ENCODE data around the gene TLCD5.

TLCD5 gene

GRCh38 chr11:120307476-120307875 is 17.6 kb upstream of the TLCD5 start:
- no peak for DNase-seq (ENCODE audit: low read depth)

GRCh38 chr11:120308081-120308480 is 17.0 kb upstream of the TLCD5 start:
- no peak for DNase-seq (ENCODE audit: low read depth)

GRCh38 chr11:120310870-120311269 is 14.2 kb upstream of the TLCD5 start:
- DNase-seq (ENCODE audit: low read depth) = no peak

GRCh38 chr11:120314861-120315260 is 10.2 kb upstream of the TLCD5 start:
- no peak for DNase-seq (ENCODE audit: low read depth)

- DNase-seq (ENCODE audit: low read depth) = no peak
These were observed 8.0 kb upstream of the TLCD5 start for GRCh38 chr11:120316880-120317688.

- no peak for DNase-seq (ENCODE audit: low read depth)
These were observed 7.2 kb upstream of the TLCD5 start for GRCh38 chr11:120317689-120318480.

GRCh38 chr11:120318906-120319305 is 6.2 kb upstream of the TLCD5 start:
- no peak for DNase-seq (ENCODE audit: low read depth)

- DNase-seq (ENCODE audit: low read depth) = no peak
These were observed 1.1 kb downstream of the TLCD5 start for GRCh38 chr11:120326228-120326627.

GRCh38 chr11:120326845-120327281 is 1.8 kb downstream of the TLCD5 start:
- no peak for DNase-seq (ENCODE audit: low read depth)

GRCh38 chr11:120327311-120327710 is 2.2 kb downstream of the TLCD5 start:
- no peak for DNase-seq (ENCODE audit: low read depth)

GRCh38 chr11:120329556-120329955 is 4.5 kb downstream of the TLCD5 start:
- no peak for DNase-seq (ENCODE audit: low read depth)

GRCh38 chr11:120330045-120330444 is 4.9 kb downstream of the TLCD5 start:
- DNase-seq (ENCODE audit: low read depth) = no peak

GRCh38 chr11:120331301-120331996 is 6.3 kb downstream of the TLCD5 start:
- no peak for DNase-seq (ENCODE audit: low read depth)

GRCh38 chr11:120332822-120333716 is 8.0 kb downstream of the TLCD5 start:
- DNase-seq (ENCODE audit: low read depth) = no peak

- DNase-seq (ENCODE audit: low read depth) = no peak
These were observed 8.7 kb downstream of the TLCD5 start for GRCh38 chr11:120333801-120334200.

GRCh38 chr11:120334332-120334731 is 9.2 kb downstream of the TLCD5 start:
- no peak for DNase-seq (ENCODE audit: low read depth)

- DNase-seq (ENCODE audit: low read depth) = peak; percentile 39
These were observed 9.9 kb downstream of the TLCD5 start for GRCh38 chr11:120334894-120335462.

GRCh38 chr11:120335556-120335907 is 10.4 kb downstream of the TLCD5 start:
- DNase-seq (ENCODE audit: low read depth) = no peak

- peak; percentile 47 for DNase-seq (ENCODE audit: low read depth)
These were observed 11.0 kb downstream of the TLCD5 start, which contains the start of gene ARHGEF12 for GRCh38 chr11:120335908-120336640. Gene ARHGEF12 (plus strand): TSS chr11:120336413. CDS start chr11:120337244, 831 bp downstream.

- DNase-seq (ENCODE audit: low read depth) = no peak
These were observed 11.7 kb downstream of the TLCD5 start for GRCh38 chr11:120336641-120337354.
